ENCODE results near the gene CACNA2D2.

Gene CACNA2D2

GRCh38 chr3:50454481-50455070 lies 48.9 kb downstream of the CACNA2D2 start:
- DNase-seq, result no peak

- no peak for DNase-seq
These were observed 49.5 kb downstream of the CACNA2D2 start for GRCh38 chr3:50453907-50454306.

GRCh38 chr3:50450209-50450921 lies 53.1 kb downstream of the CACNA2D2 start:
- DNase-seq, result no peak

GRCh38 chr3:50448752-50449539 lies 54.5 kb downstream of the CACNA2D2 start:
- no peak for DNase-seq

- DNase-seq, result no peak
These were observed 56.1 kb downstream of the CACNA2D2 start for GRCh38 chr3:50447290-50447840.

- peak; percentile 3 for DNase-seq
These were observed 57.5 kb downstream of the CACNA2D2 start for GRCh38 chr3:50445919-50446318.

- no peak for DNase-seq
These were observed 58.7 kb downstream of the CACNA2D2 start for GRCh38 chr3:50444782-50445181.

GRCh38 chr3:50444213-50444612 lies 59.2 kb downstream of the CACNA2D2 start:
- no peak for DNase-seq

- DNase-seq, result no peak
These were observed 60.4 kb downstream of the CACNA2D2 start for GRCh38 chr3:50442945-50443579.

GRCh38 chr3:50441424-50442217 lies 61.8 kb downstream of the CACNA2D2 start:
- DNase-seq, result no peak

- DNase-seq, result no peak
These were observed 67.2 kb downstream of the CACNA2D2 start for GRCh38 chr3:50436114-50436674.

- no peak for DNase-seq
These were observed 67.9 kb downstream of the CACNA2D2 start for GRCh38 chr3:50435371-50436113.

GRCh38 chr3:50433954-50434353 lies 69.5 kb downstream of the CACNA2D2 start:
- DNase-seq, result no peak

- DNase-seq, result no peak
These were observed 72.4 kb downstream of the CACNA2D2 start for GRCh38 chr3:50430950-50431435.

GRCh38 chr3:50430191-50430590 lies 73.2 kb downstream of the CACNA2D2 start:
- DNase-seq, result no peak

- DNase-seq, result no peak
These were observed 75.3 kb downstream of the CACNA2D2 start for GRCh38 chr3:50428007-50428633.

- DNase-seq, result no peak
These were observed 76.2 kb downstream of the CACNA2D2 start for GRCh38 chr3:50427217-50427616.

GRCh38 chr3:50425911-50426310 lies 77.5 kb downstream of the CACNA2D2 start:
- no peak for DNase-seq

- no peak for DNase-seq
These were observed 79.9 kb downstream of the CACNA2D2 start for GRCh38 chr3:50423543-50423942.

GRCh38 chr3:50422153-50422552 lies 81.3 kb downstream of the CACNA2D2 start:
- no peak for DNase-seq
